Stimulated activated CD8-positive, alpha-beta memory T cell treated with anti-CD3 and anti-CD28 coated beads, Interleukin-15, amount 100 ng/mL, for 48 hours (primary cell): ENCODE data around the gene MTG1.

Source experiments
- DNase-seq, 2 donors: peaks; one replicate each; pipeline ENCODE4 v3.0.0-alpha.2; 2020; ENCODE audit warnings: low read depth in 2 of 2

MTG1 gene

GRCh38 chr10:133451346-133451745 lies 57.4 kb downstream of the MTG1 start:
- no peak for DNase-seq

DNA sequence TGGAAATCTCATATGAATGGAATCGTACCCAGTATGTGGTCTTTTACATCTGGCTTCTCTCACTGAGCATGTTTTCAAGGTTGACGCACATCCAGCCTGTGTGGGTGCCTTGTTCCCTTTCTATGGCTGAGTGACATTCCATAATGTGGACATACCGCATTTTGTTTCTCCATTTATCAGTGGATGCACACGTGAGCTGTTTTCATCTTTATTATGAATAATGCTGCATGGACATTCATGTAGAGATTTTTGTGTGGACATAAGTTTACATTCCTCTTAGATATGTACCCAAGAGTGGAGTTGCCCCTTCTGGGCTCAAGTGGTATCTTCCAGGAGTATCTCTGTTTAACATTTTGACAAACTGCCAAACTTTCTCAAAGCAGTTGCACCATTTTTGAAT lies 58.5 kb downstream of the MTG1 start:
- DNase-seq: no peak

GRCh38 chr10:133453516-133454203 lies 59.7 kb downstream of the MTG1 start, which contains the start of gene SCART1:
SCART1 (plus strand) TSS chr10:133453945; CDS start chr10:133453998, 53 bp downstream.
- no peak for DNase-seq

DNA sequence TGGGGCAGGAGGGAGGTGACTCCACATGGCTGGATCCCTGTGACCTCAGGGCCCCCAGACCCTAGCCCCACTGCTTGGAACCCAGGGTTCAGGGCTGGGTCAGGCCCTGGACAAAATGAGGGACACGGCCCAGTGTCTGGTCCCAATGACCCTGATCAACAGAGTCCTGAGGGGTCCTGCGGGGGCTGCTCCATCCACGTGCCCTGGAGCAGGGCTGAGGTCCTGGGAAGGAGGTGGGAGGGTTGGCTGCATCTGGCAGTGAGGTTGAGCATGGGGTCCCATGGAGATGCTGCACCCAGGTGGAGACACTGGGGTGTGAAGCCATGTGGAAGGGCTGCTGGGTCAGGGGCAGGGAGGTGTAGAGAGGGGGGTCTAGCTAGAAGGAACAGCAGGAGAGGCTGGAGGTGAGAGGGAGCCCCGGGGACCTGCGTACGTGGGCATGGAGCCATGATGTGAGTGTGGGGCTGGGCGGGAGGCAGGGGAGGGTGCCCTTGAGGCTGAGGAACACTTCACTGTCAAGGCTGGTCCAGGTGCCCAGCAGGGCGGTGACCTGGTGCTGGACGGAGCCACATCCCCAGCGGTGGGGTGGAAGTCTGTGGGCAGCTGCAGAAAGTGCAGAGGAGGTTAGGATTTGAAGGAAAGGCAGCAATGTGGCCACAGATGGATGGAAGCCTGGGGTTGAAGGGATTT lies 60.4 kb downstream of the MTG1 start:
- no peak for DNase-seq

GRCh38 chr10:133455196-133455595 lies 61.2 kb downstream of the MTG1 start:
- no peak for DNase-seq

GRCh38 chr10:133455611-133456031 lies 61.7 kb downstream of the MTG1 start:
- DNase-seq: no peak

- no peak for DNase-seq
These were observed 62.3 kb downstream of the MTG1 start for GRCh38 chr10:133456041-133456951.

GRCh38 chr10:133457100-133457841 lies 63.3 kb downstream of the MTG1 start:
- DNase-seq: no peak

GRCh38 chr10:133458021-133458709 lies 64.2 kb downstream of the MTG1 start:
- no peak for DNase-seq

DNA sequence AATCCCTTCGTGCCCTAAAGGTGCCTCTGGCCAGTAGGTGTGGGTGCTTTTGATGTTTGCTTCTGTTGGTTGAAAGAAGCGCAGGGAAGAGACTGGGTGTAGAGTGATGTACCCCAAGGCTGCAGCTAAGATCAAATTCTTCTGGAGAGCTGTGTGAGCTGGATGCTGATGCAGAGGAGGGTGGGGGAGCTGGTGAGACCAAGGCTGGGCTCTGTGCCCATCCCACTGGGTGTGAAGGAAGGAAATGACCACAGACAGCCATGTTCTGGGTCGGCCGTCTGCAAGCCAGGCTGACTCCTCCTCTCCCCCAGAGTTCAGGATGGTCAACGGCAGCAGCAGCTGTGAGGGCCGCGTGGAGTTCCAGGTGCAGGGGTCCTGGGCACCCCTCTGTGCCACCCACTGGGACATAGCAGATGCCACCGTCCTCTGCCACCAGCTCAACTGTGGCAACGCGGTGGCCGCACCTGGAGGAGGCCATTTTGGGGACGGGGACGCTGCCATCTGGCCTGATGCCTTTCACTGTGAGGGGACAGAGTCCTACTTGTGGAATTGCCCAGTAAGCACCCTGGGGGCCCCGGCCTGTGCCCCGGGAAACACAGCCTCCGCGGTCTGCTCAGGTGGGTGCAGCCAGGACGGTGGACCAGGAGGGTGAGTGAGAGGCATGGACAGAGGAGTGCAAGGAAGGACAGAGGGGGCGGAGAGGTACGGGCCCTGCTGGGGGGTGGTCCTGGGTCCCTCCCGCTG lies 64.9 kb downstream of the MTG1 start:
- DNase-seq: no peak

GRCh38 chr10:133459454-133460207 lies 65.7 kb downstream of the MTG1 start:
- no peak for DNase-seq

DNA sequence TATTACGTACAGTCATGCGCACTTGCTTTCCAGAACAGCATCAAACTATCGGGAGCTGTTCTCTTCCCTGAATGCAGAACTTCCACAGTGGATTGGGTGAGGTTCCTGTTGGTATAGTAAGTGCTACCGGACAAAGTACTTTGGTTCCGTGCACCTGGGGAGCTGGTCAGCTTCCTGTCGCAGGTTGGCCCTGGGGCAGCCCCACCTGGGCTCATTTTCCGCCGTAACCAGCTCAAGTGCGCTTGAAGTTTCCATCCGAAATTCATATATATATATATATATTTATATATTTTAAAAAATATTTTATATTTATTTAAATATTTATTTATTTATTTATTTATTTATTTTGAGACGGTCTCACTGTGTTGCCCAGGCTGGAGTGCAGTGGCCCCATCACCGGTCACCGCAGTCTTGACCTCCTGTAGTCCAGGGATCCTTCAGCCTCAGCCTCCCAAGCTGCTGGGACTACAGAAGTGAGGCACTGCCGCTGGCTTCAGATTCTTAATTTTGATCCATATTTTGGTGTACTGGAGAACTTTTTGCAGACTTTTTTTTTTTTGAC lies 66.3 kb downstream of the MTG1 start:
- DNase-seq: no peak

DNA sequence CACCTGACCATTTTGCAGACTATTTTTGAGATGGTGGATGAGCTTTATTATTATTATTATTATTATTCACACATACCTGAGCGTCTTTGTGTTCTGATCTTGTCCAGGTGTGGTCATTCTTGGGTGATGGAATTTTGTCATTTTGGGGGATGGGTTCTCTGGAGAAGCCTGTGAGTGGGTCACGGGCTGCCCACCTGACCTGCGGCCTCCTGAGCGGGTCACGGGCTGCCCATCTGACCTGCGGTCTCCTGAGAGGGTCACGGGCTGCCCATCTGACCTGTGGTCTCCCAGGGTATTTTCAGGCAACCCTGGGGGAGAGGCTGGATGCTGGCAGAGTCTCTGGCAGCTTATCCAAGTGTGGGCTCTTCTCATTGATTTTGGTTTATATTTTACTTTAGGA lies 67.1 kb downstream of the MTG1 start:
- DNase-seq: no peak

DNA sequence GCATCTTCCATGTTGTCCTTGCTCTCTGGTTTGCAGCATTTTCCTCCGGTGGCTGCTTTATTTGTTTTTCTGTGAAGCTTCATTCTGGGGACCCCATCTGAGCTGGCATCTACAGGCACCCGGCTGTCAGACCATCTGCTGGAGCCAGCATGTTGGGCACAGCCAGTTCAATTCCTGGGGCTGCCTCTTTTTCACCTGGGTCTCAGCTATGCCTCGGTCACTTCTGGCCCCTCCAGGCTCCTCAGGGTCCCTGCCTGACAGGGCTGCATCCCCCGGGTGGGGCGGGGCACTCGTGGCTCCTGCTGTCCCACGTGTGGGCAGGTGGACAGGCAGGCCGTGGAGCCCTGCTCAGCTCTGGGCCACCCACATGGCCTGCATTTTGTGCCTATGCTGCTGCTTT lies 67.9 kb downstream of the MTG1 start:
- DNase-seq: no peak

- DNase-seq: no peak
These were observed 68.8 kb downstream of the MTG1 start for GRCh38 chr10:133462512-133463305.

DNA sequence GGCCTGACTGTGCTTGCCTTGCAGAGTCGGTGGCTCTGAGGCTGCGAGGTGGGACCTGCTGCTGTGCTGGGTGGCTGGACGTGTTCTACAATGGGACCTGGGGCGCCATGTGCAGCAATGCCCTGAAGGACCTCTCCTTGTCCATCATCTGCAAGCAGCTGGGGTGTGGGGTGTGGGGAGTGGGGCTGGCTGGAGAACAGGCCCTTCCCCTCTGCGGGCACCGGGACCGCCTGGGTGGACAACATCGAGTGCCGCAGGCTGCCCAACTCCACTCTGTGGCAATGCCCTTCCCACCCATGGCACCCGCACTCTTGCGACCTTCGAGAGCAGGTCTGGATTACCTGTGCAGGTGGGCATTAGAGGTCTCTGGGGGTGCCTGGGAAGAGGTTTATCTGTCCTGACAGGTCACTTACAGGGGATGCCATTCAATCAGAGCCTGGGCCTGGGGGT lies 70.7 kb downstream of the MTG1 start:
- DNase-seq: no peak

DNA sequence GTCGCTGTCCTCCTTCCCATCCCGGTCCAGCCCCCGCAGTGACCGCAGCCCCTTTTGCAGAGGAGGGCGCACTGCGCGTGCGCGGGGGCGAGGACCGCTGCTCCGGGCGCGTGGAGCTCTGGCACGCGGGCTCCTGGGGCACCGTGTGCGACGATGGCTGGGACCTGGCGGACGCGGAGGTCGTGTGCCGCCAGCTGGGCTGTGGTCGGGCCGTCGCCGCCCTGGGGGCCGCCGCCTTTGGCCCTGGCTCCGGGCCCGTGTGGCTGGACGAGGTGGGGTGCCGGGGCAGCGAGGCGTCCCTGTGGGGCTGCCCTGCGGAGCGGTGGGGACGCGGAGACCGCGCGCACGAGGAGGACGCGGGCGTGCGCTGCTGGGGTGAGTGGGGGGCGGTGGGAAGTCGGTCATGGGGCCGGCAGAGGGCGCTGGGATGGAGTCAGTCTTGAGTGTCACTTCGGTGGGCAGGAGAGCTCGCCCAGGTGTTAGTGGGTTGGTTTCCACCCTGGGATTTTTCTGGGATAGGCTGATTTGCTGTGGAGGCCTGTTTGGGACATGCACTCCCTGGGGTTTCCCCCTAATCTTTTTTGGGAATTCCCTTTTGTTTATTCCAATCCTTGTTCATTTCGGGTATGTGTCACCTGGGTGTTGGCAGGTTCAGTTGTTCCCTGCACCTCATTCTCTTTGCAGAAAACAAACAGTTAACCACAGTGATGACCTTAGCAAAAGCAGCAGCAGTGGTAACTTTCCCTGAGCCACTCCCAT lies 71.4 kb downstream of the MTG1 start:
- DNase-seq: no peak
